Measurements from ENCODE around the gene DGCR2. TPM values are rescaled to one million over a fixed set of nuclear protein-coding genes. Genes with fewer than 3 reads are reported as not detected.

The DGCR2 gene
- total and polyA plus RNA-seq, 2 experiments from 2014 or later: 25.6 to 42.7 TPM

DNA sequence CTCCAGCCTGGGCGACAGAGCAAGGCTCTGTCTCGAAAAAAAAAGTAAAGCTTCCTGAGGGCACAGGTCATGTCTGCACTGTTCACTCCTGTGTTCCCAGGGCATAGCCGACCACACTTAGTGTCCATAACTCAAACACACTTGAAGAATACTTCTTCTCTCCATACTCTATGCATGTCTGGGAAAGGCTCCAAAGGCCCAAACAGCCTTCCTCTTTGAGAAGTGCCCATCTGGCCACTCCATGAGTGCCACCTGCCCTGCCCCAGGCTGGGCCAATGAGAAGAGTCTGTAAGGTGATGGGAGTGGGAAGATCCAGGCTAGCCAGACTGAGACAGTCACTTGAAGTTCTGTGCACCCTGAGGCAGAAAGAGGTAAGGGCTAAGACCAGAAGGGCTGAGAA, 24.7 kb downstream of the DGCR2 start:
- Histone ChIP-seq H3F3A (ENCODE audit: insufficient read depth) (no peaks in the 10 kb centered on the region), H3K4me3 (no peak overlapping the region), H3K4me2 (ENCODE audit: unreplicated experiment) (no peak overlapping the region), H3K27me3 (replicated peaks; ENCODE audit: insufficient read depth) (no peaks in the 10 kb centered on the region), H3K79me2 (ENCODE audit: insufficient read depth) (peaks cover 97% of the 10 kb centered on the region), H3K9me2 (ENCODE audit: insufficient read depth) (no peaks in the 10 kb centered on the region), H2AFZ (no peak overlapping the region), H3K36me3 (ENCODE audit: low read depth) (no peaks in the 10 kb centered on the region), H3K4me1 (ENCODE audit: insufficient read depth) (no peaks in the 10 kb centered on the region), H4K20me1 (ENCODE audit: insufficient read depth) (peaks cover 5% of the 10 kb centered on the region), H3K27ac (no peak overlapping the region), H3K9me3 (ENCODE audit: low read depth) (no peaks in the 10 kb centered on the region), H3K9ac (no peak overlapping the region)
- no peak for DNase-seq
- in situ Hi-C loops (cut with MboI): no loop called here
- TF ChIP-seq EZH2 (IDR thresholded peaks at IDR 0.05; ENCODE audit: insufficient read depth, poor library complexity, severe bottlenecking): no peak
- WGBS, 2 experiments (ENCODE audit: low coverage in 1 of 2, low lambda C conversion rate in 2 of 2, missing lambda C conversion rate in 2 of 2): 83 to 92% methylated on average over 3 of the region's 3 CpGs

DNA sequence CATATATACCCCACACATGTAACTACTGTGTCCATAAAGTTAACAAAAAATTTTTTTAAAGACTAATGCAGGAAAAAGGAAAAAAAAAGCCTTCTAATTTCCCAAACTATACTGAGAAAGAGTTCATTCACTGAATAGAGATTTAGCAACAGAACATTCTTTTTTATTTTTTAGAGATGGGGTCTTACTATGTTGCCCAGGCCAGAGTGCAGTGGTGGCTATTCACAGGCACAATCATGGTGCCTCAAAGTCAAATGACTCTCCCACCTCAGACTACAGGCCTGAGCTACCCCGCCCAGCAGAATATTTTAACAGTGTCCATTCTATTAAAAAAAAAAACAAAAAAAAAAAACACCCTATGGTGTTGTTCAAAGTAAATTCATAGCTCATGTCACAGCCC, 25.7 kb downstream of the DGCR2 start:
- H4K20me1 ChIP-seq (ENCODE audit: insufficient read depth): peaks cover 5% of the 10 kb centered on the region

GRCh38 chr22:19094393-19094997, 27.7 kb downstream of the DGCR2 start:
- H3K9ac ChIP-seq: no peak overlapping the region
- DNase-seq: no peak
- WGBS, 2 experiments (ENCODE audit: low coverage in 1 of 2, low lambda C conversion rate in 2 of 2, missing lambda C conversion rate in 2 of 2): 91 to 98% methylated on average over 4 of the region's 4 CpGs
- H3K79me2 ChIP-seq (ENCODE audit: insufficient read depth): peaks cover 95% of the 10 kb centered on the region
- in situ Hi-C loops (cut with MboI): no loop called here
- peaks cover 5% of the 10 kb centered on the region for H4K20me1 ChIP-seq (ENCODE audit: insufficient read depth)
- no peaks in the 10 kb centered on the region for H3K9me3 ChIP-seq (ENCODE audit: low read depth)
- no peaks in the 10 kb centered on the region for H3K36me3 ChIP-seq (ENCODE audit: low read depth)
- H3K9me2 ChIP-seq (ENCODE audit: insufficient read depth): no peaks in the 10 kb centered on the region
- H3K4me2 ChIP-seq (ENCODE audit: unreplicated experiment): no peak overlapping the region
- no peaks in the 10 kb centered on the region for H3K4me1 ChIP-seq (ENCODE audit: insufficient read depth)
- H3K27me3 ChIP-seq (replicated peaks; ENCODE audit: insufficient read depth): no peaks in the 10 kb centered on the region
- H3F3A ChIP-seq (ENCODE audit: insufficient read depth): peaks cover 6% of the 10 kb centered on the region; the same call in 1 of the 2 replicates
- TF ChIP-seq EZH2phosphoT487 (IDR thresholded peaks at IDR 0.05; ENCODE audit: insufficient read depth, low read depth) (no peak), EZH2 (IDR thresholded peaks at IDR 0.05; ENCODE audit: insufficient read depth, poor library complexity, severe bottlenecking) (no peak)
- no peak overlapping the region for H2AFZ ChIP-seq
- H3K27ac ChIP-seq: no peak overlapping the region
- no peak overlapping the region for H3K4me3 ChIP-seq

More for the DNA sequence above, 25.7 kb downstream of the DGCR2 start:
- WGBS, 2 experiments (ENCODE audit: low coverage in 1 of 2, low lambda C conversion rate in 2 of 2, missing lambda C conversion rate in 2 of 2): 93 to 97% methylated on average over 1 of the region's 1 CpG
- no peak for DNase-seq
- Histone ChIP-seq H3K27me3 (replicated peaks; ENCODE audit: insufficient read depth) (no peaks in the 10 kb centered on the region), H3K9me2 (ENCODE audit: insufficient read depth) (no peaks in the 10 kb centered on the region), H3K9me3 (ENCODE audit: low read depth) (no peaks in the 10 kb centered on the region), H3K4me2 (ENCODE audit: unreplicated experiment) (no peak overlapping the region), H2AFZ (no peak overlapping the region), H3K36me3 (ENCODE audit: low read depth) (no peaks in the 10 kb centered on the region), H3K79me2 (ENCODE audit: insufficient read depth) (peaks cover 95% of the 10 kb centered on the region), H3F3A (ENCODE audit: insufficient read depth) (no peaks in the 10 kb centered on the region), H3K27ac (no peak overlapping the region), H3K4me1 (ENCODE audit: insufficient read depth) (no peaks in the 10 kb centered on the region), H3K9ac (no peak overlapping the region), H3K4me3 (no peak overlapping the region)
- in situ Hi-C loops (cut with MboI): no loop called here
- no peak for TF ChIP-seq EZH2phosphoT487 (IDR thresholded peaks at IDR 0.05; ENCODE audit: insufficient read depth, low read depth)
- TF ChIP-seq EZH2 (IDR thresholded peaks at IDR 0.05; ENCODE audit: insufficient read depth, poor library complexity, severe bottlenecking): no peak

DNA sequence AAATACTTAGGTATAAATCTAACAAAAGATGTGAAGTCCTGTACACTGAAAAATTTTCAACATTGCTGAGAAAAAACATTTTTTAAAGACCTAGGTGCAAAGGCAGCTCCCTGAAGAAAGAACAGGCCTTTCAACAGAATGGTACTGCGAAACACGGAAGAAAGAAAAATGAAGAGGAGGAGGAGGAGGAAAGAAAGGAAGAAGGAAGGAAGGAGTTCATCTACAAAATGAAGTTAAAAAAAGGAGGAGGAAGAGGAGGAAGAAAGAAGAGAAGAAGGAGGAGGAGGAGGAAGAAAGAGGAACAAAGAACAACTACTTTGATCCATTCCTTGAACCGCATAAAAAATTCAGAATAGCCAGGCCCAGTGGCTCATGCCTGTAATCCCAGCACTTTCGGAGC, 29.5 kb downstream of the DGCR2 start:
- in situ Hi-C loops (cut with MboI): no loop called here
- H3F3A ChIP-seq (ENCODE audit: insufficient read depth): peaks cover 6% of the 10 kb centered on the region; the same call in 1 of the 2 replicates
- WGBS, 2 experiments (ENCODE audit: low coverage in 1 of 2, low lambda C conversion rate in 2 of 2, missing lambda C conversion rate in 2 of 2): 88 to 94% methylated on average over 4 of the region's 4 CpGs

More for the DNA sequence above, 29.5 kb downstream of the DGCR2 start:
- H3K27me3 ChIP-seq (replicated peaks; ENCODE audit: insufficient read depth): no peaks in the 10 kb centered on the region
- no peak overlapping the region for H2AFZ ChIP-seq
- DNase-seq: no peak
- H3K9me2 ChIP-seq (ENCODE audit: insufficient read depth): no peaks in the 10 kb centered on the region
- H3K27ac ChIP-seq: no peak overlapping the region
- H3K79me2 ChIP-seq (ENCODE audit: insufficient read depth): peaks cover 87% of the 10 kb centered on the region
- H3K4me1 ChIP-seq (ENCODE audit: insufficient read depth): no peaks in the 10 kb centered on the region
- no peak overlapping the region for H3K4me2 ChIP-seq (ENCODE audit: unreplicated experiment)
- H3K9me3 ChIP-seq (ENCODE audit: low read depth): no peaks in the 10 kb centered on the region
- peaks cover 5% of the 10 kb centered on the region; the same call in 1 of the 2 replicates for H4K20me1 ChIP-seq (ENCODE audit: insufficient read depth)
- TF ChIP-seq EZH2phosphoT487 (IDR thresholded peaks at IDR 0.05; ENCODE audit: insufficient read depth, low read depth) (no peak), EZH2 (IDR thresholded peaks at IDR 0.05; ENCODE audit: insufficient read depth, poor library complexity, severe bottlenecking) (no peak)
- no peak overlapping the region for H3K9ac ChIP-seq
- H3K4me3 ChIP-seq: no peak overlapping the region
- H3K36me3 ChIP-seq (ENCODE audit: low read depth): no peaks in the 10 kb centered on the region

Data from GM23248 (cell line).